Esophagus muscularis mucosa (tissue), 4 donors: ENCODE measurements around the gene CYP2F1.

Source experiments
- CTCF ChIP-seq, 3 experiments: fragments of 200-600 bp in 2 of 3; fragments of 450-650 bp in 1 of 3; sonication (generic) in 2 of 3; IDR thresholded peaks; one replicate each; pipeline ENCODE4 v1.5.1; 2017 to 2019; ENCODE audit warnings: antibody characterized with exemption in 3 of 3, mild to moderate bottlenecking in 2 of 3, moderate library complexity in 1 of 3
- EP300 ChIP-seq: sonication (generic); formaldehyde crosslinking; IDR thresholded peaks from one replicate; pipeline ENCODE4 v1.6.1; 2017; ENCODE audit warnings: antibody characterized with exemption
- POLR2A ChIP-seq: fragments of 450-650 bp; IDR thresholded peaks from one replicate; pipeline ENCODE4 v1.6.1; 2017; ENCODE audit warnings: antibody characterized with exemption, moderate library complexity, mild to moderate bottlenecking, low read depth
- POLR2AphosphoS5 ChIP-seq, 2 donors: sonication (generic); formaldehyde crosslinking; IDR thresholded peaks; one replicate each; pipeline ENCODE4 v1.6.1; 2017; ENCODE audit warnings: antibody characterized with exemption in 2 of 2

- no peak for TF ChIP-seq POLR2AphosphoS5 (IDR thresholded peaks at IDR 0.05)
- TF ChIP-seq CTCF (IDR thresholded peaks at IDR 0.05): no peak
- TF ChIP-seq EP300: no peak
- TF ChIP-seq POLR2A: no peak
Observed at GRCh38 chr19:41166944-41167804, 52.9 kb downstream of the CYP2F1 start.
